ENCODE data around the gene LRRC8E. TPM values are rescaled to one million over a fixed set of nuclear protein-coding genes. Genes with fewer than 3 reads are reported as not detected.
"Not testable (repeated sequence)": the region's sequence is repeated elsewhere in the genome, so short reads cannot be mapped to it uniquely, and the experiment has no call there.

LRRC8E gene
- polyA plus RNA-seq, 10 donors = 0.11 to 0.61 (median 0.27) TPM; not detected in 3

- DNase-seq = no peak
These were observed 34.6 kb upstream of the LRRC8E start for GRCh38 chr19:7853770-7854128.

DNA sequence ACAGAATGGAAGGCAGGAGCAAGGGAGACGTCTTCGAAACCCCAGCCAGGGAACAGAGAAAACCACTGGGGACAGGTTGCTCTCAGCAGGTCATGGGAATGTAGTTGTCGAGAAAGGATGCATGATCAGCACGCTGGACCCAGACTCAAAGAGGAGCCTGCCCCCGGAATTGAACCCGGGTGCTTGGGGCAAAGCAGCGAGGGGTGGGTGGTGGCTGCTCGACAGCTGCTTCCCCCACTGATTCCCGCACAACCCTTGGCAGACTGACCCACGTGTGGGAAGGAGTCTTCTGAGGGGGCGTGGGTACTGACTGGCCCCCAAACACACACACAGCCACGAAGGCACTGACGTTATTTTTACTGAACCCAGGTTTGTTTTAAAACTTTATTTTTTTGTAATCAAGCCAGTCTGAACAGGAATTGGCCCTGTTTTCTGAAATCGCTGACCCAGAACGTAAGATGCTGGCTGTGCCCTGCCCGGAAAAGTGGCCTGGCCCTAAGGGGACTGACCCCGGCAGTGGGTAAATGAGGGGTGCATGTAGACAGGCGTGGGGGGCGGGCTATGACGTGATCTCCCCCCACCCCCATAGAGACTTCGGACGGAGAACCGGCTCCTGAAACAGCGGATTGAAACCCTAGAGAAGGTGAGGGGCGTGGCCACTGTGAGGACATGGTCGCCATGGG, 32.7 kb upstream of the LRRC8E start:
- DNase-seq = no peak

- no peak for DNase-seq
These were observed 32.2 kb upstream of the LRRC8E start for GRCh38 chr19:7856109-7856591.

DNA sequence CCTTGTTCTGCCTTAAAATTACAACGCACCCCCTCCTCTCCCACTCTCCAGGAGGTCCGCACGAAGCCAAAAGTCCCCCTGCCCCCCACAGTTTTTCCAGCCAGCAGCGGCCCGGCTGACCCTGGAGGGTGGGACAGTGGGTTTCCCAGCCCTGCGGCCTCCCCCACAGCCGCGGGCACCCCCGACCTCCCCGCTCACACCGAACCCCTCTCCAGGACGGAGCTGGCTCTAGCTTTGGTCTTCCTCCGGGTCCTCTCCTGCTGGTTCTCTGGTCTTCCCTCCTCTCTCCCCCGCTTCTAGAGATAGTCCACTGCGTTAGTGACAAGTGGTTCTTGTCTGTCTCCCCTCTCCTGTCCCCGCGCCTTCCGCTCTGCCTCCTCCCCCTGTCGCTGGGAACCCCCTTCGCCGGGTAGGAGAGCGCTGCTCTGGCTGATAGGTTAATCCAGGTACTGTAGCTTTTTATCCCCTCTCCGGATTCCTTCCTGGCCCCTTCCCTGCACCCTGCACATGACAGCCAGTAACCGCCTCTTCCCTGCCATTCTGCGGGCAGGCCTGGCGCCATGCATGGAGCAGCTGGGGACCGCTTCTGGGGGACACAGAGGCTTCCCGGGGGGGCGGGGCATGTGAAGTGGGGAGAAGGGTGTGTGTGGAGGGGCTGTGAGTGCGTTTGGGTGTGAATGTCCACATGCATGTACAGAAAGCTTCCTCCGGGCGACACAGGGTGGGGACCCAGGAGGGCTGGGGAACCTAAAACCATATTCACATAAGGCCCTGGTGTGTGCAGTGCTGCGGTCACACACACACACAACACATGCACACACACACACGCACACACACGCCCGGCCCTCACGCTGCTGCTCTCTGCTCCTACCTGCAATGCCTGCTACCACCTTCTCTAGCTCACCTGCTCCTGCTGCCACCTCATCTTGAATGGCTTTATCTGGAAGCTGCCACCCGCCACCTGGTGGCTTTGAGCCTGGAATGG, 31.3 kb upstream of the LRRC8E start:
- no peak for DNase-seq

DNA sequence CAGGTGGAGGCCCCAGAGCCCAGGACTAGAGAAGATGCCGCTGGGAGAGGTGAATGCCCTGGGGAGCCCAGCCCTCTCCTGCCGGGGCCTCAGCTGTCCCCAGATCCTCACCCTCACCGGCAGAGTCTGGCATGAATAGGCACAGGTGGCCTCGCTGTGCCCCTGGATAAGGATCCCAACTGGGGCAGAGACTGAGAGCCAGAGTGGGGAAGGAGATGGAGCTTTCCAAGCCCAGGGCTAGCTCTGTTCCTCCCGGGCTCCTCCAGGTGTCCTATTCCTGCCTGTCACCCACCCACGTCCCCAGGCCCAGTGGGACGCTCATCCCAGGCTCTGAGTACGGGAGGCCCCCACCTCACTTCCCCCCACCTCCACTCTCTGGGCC, 30.6 kb upstream of the LRRC8E start:
- no peak for DNase-seq

DNA sequence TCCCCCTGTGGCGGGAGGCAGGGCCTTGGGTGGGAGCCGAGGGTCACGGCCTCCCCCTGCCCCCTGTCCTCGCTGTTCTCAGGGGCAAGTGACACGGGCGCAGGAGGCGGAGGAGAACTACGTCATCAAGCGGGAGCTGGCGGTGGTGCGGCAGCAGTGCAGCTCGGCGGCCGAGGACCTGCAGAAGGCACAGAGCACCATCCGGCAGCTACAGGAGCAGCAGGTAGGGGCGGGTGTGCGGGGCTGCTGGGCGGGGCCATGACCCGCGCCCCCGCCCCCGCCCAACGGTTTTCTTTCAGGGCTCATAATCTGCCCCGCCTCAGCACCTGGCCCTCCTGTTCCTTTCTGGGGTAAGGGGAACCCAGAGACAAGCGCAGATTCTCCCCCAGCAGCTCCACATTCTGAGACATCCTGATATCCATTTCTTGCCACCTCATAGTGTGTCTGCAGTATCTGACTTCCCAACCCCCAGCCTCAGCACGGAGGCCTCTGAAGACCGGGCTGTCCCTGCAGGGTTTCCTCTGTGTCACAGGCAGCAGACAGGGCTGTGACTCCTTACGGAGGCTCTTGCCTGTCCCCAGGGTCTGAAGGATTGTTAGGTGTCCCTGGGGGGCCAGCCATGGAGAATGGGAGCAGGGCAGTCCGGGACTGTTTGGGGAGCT, 30.1 kb upstream of the LRRC8E start:
- no peak for DNase-seq

DNA sequence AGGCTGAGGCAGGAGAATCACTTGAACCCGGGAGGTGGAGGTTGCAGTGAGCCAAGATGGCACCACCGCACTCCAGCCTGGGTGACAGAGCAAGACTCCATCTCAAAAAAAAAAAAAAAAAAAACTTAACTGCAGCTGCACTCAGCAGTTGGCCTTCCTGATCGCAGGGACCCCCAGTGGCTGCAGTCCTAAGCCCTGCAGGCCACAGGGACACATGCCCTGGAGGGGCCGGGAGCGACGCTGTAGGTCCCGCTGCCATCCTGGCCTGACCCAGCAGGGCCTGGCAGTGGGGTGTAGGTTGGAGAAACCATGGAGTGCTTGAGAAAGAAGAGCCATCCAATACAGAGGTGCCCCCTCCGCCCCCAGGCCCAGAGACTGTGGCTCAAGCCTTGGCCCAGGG, 29.2 kb upstream of the LRRC8E start:
- not testable (repeated sequence) for DNase-seq

DNA sequence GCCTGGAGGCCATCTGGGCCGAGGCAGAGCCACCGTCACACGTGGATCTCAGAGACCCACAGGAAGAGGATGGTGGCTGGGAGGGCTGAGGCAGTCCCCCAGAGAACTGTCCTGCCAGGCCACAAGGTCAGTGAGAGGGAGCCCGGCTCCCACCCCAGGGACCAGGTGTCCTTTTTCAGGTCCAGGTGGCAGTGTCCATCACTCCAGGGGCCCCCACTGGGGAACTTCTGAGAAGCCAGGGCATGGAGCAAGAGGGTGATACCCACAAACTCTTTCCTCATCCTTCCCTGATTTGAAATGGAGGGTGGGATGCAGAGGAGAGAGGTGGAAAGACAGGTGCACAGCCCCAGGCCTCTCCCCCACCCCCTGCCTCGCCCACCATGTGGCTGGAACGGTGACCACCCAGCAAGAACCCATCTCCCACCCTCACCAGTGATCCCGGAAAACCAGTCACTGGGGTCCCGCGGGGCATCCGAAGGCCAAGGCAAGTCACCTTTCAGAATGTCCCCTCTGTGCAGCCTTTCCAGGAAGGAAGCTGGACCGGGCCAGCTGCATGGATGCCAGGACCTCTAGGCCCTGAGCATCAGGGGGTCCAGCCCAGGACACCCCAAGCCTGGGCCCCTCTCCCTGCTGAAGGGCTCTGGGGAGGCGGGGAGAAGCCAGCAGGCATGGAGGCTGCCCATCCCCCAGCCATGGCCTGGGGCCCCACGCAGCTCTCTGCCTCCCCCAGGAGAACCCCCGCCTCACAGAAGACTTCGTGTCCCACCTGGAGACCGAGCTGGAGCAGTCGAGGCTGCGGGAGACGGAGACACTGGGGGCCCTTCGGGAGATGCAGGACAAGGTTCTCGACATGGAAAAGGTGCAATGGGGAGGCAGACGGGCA, 28.2 kb upstream of the LRRC8E start:
- no peak for DNase-seq

GRCh38 chr19:7860714-7861618, 27.3 kb upstream of the LRRC8E start:
- DNase-seq = peak in 1 of 3 donors; percentile 70

- DNase-seq = peak in 1 of 3 donors; percentile 28
These were observed 26.5 kb upstream of the LRRC8E start for GRCh38 chr19:7861619-7862412.

DNA sequence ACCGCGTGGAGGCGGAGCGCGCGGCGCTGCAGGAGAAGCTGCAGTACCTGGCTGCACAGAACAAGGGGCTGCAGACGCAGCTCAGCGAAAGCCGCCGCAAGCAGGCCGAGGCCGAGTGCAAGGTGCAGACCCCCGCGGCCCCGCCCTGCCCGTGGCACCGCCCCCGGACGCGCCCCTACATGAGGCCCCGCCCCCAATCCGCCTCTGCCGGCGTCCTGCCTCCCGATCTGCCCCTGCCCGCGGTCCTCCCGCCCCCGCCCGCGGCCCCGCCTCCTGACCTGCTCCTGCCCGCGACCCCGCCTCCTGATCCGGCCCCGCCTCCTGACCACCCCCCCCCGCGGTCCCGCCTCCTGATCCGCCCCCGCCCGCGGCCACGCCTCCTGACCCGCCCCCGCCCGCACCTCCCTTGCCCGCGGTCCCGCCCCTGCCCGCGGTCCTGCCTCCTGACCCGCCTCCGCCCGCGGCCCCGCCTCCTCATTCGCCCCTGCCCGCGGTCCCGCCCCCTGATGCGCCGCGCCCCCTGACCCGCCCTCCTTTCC, 25.8 kb upstream of the LRRC8E start:
- DNase-seq = peak in 1 of 3 donors; percentile 63

- no peak for DNase-seq
These were observed 24.9 kb upstream of the LRRC8E start for GRCh38 chr19:7863157-7863970.

DNA sequence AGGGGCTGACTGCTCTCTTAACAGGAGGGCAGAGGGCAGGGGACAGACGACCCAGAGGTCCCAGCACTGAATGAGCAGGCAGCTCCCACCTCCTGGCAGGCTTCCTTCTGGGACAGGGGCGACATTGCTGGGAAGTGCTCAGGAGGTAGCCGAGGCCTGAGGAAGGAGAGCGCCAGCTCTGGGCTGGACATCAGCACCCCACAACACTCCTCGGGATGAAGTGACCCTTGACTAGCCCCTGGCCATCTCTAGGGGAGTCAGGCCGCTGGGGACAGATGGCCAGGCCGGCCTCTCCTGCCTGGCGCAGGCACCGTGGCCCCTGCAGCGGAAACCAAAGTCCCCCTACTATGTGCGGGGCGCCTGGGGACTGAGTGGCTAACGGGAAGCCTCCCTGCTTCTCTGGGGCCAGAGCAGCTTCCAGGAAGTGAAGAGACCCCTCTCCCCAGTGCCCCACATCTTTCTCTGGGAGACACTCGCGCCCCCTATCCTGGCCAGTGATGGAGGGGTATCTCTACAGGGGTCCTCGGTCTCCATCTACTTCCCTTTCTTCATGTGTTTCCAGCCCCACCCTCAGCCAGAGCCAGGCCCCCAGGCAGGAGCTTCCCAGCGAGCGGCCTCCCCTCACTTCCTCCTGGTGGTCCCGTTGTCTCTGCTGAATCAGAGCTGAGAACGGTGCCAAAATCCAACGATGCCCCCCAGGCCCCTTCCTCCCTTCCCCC, 24.2 kb upstream of the LRRC8E start:
- DNase-seq = no peak

DNA sequence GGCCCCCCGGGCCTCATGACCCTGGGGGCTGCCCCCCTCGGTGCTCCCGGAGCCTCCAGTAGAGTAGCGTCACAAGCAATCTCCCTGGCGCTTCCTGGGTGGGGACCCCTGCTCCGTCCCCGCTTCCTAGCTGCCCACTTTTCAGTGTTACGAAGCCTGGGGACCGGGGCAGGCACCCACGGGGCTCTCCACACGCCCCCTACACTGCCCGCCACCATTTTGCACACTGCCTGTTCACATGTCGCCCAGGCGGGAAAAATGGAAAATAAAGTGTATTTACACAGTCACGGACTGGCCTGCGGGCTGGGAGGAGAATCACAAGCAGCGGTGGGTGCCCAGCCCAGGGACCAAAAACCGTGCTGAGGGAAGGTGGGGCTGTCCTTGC, 23.6 kb upstream of the LRRC8E start:
- no peak for DNase-seq

- no peak for DNase-seq
These were observed 22.9 kb upstream of the LRRC8E start for GRCh38 chr19:7865262-7865911.

- DNase-seq = no peak
These were observed 21.8 kb upstream of the LRRC8E start for GRCh38 chr19:7866399-7867091.
